GF-D8 (cell line): Measurements from ENCODE around the gene TMEM106B.
A peak's percentile ranks its signal among the peaks of the same experiment; 100 is the strongest.
"Not testable (repeated sequence)": the region's sequence is repeated elsewhere in the genome, so short reads cannot be mapped to it uniquely, and the experiment has no call there.

Source experiments
- DNase-seq: peaks from one replicate; lab custom pipeline; 2025; lab: John Stamatoyannopoulos, UW

Gene TMEM106B

DNA sequence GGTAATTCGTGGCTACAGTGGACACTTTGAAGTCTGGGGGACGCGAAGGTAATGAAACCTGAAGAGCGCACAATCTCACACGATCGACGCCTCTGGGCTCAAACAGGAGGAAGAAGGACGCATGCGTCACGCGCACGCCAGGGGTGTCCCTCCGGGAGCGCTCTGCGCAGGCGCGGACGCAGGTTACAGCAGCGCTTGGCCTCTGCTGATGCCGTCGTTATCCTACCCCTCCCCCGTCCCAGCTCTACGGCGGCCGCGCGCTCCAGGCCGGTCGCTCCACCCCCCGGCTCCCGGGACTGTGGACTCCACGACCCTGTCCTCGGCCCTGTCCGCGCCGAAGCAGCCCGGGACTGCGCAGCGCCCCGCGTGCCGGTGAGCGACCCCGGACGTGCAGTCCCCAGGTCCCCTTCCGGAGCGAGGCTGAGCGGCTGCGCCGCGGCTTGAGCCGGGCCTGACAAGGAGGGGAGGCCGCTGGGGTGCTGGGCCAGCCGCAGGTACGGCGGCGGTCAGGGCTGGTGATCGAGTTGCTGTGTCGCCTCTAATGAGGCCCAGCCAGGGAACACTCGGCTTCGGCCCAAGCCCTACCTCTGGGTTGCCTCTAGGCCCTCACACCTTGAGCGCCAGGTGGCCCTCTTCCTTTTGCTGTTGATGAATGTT is at the start of gene TMEM106B:
TSS of gene TMEM106B (plus strand) at position 241 of the 657 bp plus-strand sequence. CDS start 3,517 bp downstream, outside the sequence.
- DNase-seq, result peak; percentile 91

GRCh38 chr7:12162415-12163113 is 48.5 kb upstream of the TMEM106B start:
- DNase-seq, result no peak

DNA sequence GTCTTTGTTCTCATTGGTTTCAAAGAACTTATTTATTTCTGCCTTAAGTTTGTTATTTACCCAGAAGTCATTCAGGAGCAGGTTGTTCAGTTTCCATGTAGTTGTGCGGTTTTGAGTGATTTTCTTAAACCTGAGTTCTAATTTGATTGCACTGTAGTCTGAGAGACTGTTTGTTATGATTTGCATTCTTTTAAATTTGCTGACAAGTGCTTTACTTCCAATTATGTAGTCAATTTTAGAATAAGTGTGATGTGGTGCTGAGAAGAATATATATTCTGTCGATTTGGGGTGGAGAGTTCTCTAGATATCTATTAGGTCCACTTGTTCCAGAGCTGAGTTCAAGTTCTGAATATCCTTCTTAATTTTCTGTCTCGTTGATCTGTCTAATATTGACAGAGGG is 43.0 kb upstream of the TMEM106B start:
- not testable (repeated sequence) for DNase-seq

GRCh38 chr7:12169981-12170820 is 40.9 kb upstream of the TMEM106B start:
- DNase-seq, result not testable (repeated sequence)

DNA sequence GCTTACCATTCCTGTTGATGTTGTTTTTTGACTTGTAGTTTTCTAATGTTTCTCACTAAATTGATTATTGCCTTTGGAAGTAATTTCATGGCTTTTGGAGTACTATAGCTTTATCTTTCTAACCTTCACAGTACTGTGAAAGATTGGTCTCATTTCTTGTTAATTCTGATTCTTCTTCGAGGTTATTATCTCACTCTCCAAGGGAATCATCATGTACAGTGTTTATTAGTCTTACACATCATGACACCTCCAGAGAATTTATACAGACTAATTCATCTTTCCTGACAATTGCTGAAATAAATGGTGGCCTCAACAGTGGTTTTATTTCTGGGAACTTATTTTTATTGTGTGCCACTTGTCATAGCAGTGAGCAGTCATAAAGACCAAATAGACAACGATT is 37.4 kb upstream of the TMEM106B start:
- no peak for DNase-seq

GRCh38 chr7:12174931-12175330 is 36.2 kb upstream of the TMEM106B start:
- no peak for DNase-seq

DNA sequence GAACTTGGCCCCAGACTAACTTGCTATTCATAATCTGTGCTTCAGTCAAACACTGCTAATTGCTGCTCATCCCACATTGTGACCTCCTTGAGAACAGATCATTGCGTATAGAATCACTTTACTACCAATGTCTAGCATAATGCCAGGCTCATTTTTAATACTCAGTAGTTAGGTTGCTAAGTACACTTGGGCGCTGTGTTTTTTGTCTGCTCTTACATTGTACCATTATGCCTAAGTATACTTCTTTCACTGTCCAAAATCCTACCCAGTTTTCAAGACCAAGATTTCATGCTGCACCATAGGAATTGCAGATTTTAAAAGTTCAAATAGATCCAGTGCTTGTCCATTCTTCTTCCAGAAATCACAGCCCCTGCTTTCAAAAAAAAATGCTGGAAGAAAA is 32.8 kb upstream of the TMEM106B start:
- DNase-seq, result no peak

DNA sequence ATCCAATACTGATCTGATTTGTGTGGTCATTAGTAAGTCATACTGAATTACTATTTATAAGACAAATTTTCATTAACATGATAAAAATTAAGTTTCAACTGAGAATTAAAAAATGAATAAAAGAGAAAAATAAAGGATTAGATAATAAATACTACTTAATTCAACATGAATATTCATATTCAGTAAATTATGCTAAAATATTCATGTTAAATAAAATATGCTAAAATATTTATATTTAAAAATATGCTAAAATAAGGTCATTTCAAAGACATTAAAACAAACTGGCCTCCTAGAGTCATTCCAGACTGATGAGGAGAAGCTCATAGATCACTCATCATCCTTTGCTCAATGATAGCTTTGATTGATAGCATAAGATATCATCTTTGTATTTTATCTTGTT is 16.7 kb upstream of the TMEM106B start:
- no peak for DNase-seq

- no peak for DNase-seq
Measured at GRCh38 chr7:12196386-12196785, 14.7 kb upstream of the TMEM106B start.

DNA sequence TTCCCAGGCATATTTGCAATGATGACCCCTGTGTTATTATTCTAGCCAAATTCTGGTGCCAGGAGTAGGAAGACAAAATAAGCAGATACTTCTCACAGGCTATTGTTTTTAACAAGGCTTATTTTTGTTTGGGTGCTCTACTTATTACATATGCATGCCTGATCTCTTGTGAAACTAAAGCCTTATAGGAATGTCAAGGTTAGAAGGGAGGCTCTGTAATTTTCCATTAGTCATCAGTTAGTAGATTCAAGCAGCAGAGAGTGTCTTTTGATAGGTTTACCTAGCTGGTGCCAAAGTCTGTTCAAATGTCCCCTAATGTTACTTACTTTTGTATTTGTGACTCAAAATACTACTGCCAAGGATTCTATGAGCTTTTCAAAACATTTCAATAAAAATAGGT is 11.7 kb upstream of the TMEM106B start:
- DNase-seq, result no peak

GRCh38 chr7:12207046-12207445 is 4.0 kb upstream of the TMEM106B start:
- no peak for DNase-seq

- no peak for DNase-seq
Measured at GRCh38 chr7:12209221-12209620, 1.9 kb upstream of the TMEM106B start.

GRCh38 chr7:12210179-12211053 is 678 bp upstream of the TMEM106B start:
- DNase-seq, result no peak

DNA sequence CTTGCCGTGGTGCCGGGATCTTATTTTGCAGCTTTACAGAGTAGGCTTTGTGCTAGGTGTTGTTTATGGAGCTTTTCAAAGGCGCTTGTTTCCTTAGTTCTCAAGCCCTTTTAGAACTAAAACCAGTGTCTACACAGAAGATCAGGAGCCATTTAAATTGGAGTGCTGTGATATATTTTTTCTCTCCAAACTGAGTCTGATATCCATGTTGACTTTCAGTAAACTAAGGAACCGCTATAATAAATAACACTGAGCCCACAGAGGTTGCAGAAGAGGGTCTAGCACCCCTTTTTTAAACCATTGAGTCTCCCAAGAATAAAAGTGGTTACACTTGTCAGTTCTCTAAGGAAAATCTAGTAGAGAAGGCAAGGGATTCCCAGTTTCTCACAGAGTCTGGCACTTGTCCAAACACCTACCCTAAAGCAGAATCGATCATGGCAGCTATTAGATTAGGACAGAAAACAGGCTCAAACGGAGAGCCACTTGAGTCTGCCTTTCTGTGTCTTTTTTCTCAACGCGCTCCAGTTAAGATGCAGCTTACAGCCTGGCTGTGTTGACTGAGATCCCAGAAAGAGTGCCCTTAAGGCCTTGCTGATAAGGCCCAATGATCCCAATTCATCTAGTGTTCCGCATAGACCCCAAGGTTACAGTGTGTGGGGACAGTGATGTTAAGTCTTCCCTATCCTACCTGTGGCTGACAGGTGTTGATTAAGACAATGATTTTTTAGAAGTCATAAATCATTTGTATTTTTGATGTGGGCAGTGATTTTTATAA is 804 bp downstream of the TMEM106B start:
- DNase-seq, result no peak

DNA sequence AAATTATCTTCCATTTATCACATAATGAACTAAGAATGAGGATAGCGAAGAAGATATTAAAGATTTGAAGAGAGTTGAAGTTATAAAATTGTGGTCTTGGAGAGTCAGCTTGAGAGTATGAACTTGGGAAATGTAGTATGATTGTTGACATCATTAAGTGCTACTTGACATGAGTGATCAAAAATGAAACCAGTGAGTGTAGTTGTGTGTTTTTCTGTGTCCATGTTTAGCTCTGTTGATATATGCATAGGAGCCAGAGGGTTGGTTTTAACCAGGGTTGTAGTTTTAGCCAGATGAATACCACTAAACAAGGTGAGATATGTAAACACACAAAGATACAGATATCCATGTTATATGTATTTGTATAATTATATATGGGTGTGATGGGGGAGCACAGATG is 6.2 kb downstream of the TMEM106B start:
- DNase-seq, result no peak

GRCh38 chr7:12220389-12221046 is 9.4 kb downstream of the TMEM106B start:
- no peak for DNase-seq

DNA sequence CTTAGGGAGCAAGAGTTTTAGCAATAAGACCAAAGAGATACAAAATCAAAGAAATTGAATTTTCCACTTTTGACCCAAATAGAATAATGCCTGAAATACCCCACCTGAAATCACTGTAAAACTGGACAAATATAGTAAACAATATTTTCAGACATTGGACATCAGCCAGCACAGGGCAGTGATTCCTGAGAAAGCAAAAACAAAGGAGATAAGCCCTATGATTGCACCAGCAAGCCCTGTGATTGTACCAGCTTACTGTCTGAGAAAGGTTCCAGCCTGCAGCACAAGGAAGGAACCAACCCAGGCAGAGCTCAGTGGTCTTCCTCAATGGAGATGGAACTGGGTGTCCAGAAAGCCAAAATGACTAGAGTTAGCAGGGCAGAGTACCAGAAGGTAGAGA is 10.3 kb downstream of the TMEM106B start:
- no peak for DNase-seq

DNA sequence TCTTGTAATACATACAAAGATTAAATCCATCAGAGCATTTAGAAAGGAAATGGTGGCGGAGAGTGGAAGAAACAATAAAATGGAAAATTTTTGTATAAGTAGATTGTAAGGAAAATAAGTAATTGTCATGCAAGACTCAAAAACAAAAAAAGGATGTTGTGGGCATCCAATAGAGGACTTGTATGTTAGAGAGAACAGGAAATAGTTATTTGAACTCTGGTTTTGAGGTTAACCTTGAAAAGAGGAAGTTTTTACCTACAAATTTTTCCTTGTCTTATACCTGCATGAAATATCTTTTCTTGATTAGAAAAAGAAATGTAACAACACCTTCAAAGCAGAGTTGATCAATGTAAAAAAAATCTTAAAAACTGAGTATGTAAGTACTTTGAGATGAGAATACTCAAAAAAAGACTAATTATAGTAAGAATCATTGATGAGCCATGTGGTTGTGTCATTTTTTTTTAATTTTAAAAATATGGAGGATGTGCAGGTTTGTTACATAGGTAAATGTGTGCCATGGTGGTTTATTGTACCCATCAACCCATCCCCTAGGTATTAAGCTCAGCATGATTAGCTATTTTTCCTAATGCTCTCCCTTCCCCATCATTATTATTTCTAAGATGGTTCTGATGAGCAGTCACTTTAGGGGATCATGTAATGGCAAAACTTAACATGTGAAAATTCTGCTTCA is 11.9 kb downstream of the TMEM106B start:
- peak; percentile 90 for DNase-seq

DNA sequence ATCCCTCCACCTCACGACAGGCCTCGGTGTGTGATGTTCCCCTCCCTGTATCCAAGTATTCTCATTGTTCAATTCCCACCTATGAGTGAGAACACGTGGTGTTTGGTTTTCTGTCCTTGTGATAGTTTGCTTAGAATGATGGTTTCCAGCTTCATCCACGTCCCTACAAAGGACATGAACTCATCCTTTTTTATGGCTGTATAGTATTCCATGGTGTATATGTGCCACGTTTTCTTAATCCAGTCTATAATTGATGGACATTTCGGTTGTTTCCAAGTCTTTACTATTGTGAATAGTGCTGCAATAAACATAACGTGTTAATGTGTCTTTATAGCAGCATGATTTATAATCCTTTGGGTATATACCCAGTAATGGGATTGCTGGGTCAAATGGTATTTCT is 13.9 kb downstream of the TMEM106B start:
- not testable (repeated sequence) for DNase-seq

DNA sequence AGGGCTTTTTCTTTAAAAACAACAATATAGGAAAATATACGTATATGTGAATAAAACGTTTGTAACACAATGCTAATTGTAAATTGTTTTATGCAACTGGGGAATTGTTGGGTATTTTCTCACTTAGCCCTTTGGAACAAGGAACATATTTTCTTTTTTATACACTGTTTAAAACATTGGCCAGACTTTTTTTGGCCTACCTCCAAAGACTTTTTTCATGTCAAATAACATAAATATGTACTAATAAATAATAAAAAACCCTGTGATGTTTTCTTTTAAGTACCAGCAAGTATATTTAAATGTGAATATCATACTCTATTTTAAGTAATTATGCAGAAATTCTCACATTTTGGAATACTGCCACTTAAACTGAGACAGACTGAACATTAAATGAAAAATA is 15.7 kb downstream of the TMEM106B start:
- DNase-seq, result no peak
